Panc1 (cell line): Measurements from ENCODE around the gene FREM2.

Experiments
- POLR2AphosphoS5 ChIP-seq: IDR thresholded peaks from 2 replicates; pipeline ENCODE4 v1.6.1; 2012; ENCODE audit warnings: mild to moderate bottlenecking, low read depth, low read length, moderate library complexity
- SIN3A ChIP-seq: IDR thresholded peaks from 2 replicates; pipeline ENCODE4 v1.6.1; 2012; ENCODE audit warnings: low read depth, mild to moderate bottlenecking, low read length, moderate library complexity, borderline replicate concordance; ENCODE audit not compliant: insufficient read depth
- TCF7L2 ChIP-seq: IDR thresholded peaks from 2 replicates; pipeline ENCODE4 v1.6.1; 2011; ENCODE audit warnings: mild to moderate bottlenecking, low read depth, low read length, inconsistent platforms
- TF ChIP-seq, protein P1 (sequence below): fragments of 450-650 bp; IDR thresholded peaks from 2 replicates; pipeline ENCODE4 v1.5.1; 2017; ENCODE audit warnings: mild to moderate bottlenecking
- TF ChIP-seq, protein P2 (sequence below), 2 experiments: IDR thresholded peaks; 2 replicates each; pipeline ENCODE4 v1.6.1; 2011 to 2012; ENCODE audit warnings: low read depth in 2 of 2, control low read depth in 1 of 2, low read length in 1 of 2, mild to moderate bottlenecking in 1 of 2, moderate library complexity in 1 of 2; ENCODE audit not compliant: insufficient read depth in 1 of 2

DNA sequence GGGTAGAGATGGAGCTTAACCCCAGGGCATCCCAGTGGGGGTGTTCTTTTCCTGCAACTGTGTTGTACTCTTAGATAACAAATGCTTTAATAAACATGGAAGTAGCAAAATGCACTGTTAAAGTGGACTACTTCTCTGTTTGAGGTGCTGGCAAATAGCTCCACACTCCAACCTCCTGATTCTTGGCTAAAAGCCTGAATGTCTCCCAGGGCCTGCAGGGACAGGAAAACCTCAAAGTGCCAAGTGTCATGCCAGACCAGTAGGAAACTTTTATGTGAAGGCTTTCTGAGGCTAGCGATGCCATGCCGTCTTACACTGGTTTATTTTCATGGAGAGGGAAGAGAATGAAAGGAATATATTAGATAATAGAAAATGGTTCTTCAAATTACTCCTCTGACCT is 6.8 kb downstream of the FREM2 start:
- TF ChIP-seq, protein P1, sequence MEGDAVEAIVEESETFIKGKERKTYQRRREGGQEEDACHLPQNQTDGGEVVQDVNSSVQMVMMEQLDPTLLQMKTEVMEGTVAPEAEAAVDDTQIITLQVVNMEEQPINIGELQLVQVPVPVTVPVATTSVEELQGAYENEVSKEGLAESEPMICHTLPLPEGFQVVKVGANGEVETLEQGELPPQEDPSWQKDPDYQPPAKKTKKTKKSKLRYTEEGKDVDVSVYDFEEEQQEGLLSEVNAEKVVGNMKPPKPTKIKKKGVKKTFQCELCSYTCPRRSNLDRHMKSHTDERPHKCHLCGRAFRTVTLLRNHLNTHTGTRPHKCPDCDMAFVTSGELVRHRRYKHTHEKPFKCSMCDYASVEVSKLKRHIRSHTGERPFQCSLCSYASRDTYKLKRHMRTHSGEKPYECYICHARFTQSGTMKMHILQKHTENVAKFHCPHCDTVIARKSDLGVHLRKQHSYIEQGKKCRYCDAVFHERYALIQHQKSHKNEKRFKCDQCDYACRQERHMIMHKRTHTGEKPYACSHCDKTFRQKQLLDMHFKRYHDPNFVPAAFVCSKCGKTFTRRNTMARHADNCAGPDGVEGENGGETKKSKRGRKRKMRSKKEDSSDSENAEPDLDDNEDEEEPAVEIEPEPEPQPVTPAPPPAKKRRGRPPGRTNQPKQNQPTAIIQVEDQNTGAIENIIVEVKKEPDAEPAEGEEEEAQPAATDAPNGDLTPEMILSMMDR = no peak
- TF ChIP-seq, protein P2, sequence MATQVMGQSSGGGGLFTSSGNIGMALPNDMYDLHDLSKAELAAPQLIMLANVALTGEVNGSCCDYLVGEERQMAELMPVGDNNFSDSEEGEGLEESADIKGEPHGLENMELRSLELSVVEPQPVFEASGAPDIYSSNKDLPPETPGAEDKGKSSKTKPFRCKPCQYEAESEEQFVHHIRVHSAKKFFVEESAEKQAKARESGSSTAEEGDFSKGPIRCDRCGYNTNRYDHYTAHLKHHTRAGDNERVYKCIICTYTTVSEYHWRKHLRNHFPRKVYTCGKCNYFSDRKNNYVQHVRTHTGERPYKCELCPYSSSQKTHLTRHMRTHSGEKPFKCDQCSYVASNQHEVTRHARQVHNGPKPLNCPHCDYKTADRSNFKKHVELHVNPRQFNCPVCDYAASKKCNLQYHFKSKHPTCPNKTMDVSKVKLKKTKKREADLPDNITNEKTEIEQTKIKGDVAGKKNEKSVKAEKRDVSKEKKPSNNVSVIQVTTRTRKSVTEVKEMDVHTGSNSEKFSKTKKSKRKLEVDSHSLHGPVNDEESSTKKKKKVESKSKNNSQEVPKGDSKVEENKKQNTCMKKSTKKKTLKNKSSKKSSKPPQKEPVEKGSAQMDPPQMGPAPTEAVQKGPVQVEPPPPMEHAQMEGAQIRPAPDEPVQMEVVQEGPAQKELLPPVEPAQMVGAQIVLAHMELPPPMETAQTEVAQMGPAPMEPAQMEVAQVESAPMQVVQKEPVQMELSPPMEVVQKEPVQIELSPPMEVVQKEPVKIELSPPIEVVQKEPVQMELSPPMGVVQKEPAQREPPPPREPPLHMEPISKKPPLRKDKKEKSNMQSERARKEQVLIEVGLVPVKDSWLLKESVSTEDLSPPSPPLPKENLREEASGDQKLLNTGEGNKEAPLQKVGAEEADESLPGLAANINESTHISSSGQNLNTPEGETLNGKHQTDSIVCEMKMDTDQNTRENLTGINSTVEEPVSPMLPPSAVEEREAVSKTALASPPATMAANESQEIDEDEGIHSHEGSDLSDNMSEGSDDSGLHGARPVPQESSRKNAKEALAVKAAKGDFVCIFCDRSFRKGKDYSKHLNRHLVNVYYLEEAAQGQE (IDR thresholded peaks at IDR 0.05; ENCODE audit: insufficient read depth in 1 of 2, low read depth in 2 of 2, low read length in 1 of 2) = no peak
- no peak for TF ChIP-seq SIN3A
- TF ChIP-seq TCF7L2 = no peak
- no peak for TF ChIP-seq POLR2AphosphoS5
